Skin epidermis (tissue), 12 donors: ENCODE measurements around the gene MEIOC.
"Not testable (repeated sequence)": the region's sequence is repeated elsewhere in the genome, so short reads cannot be mapped to it uniquely, and the experiment has no call there.

Experiments
- H3K27ac ChIP-seq, 21 experiments: fragments of 200-600 bp; sonication (generic) in 11 of 21; one replicate each; pipeline ENCODE4 v1.5.0; 2020; ENCODE audit warnings: mild to moderate bottlenecking in 3 of 21, inconsistent platforms in 2 of 21, moderate library complexity in 2 of 21
- H3K4me3 ChIP-seq, 7 experiments: fragments of 200-600 bp; sonication (generic) in 2 of 7; one replicate each; pipeline ENCODE4 v1.5.0; 2020; ENCODE audit warnings: inconsistent platforms in 2 of 7, mild to moderate bottlenecking in 2 of 7, moderate library complexity in 1 of 7

The MEIOC gene

DNA sequence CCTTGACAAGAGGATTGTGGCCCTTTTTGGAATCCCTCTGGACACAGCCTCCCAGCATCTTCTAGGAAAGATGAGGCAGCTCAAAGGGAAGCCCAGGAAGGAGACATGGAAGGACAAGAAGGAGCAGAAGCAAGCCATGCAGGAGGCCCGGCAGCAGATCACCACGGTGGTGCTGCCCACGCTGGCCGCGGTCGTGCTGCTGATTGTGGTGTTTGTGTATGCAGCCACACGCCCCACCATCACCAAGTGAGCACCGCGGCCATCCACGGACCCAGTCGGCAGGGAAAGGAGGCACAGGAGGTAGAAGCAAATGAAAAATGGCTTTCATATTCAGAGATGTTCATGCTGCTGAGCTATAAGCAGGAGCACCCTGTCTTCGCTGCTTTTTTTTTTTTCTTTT is 10.9 kb upstream of the MEIOC start:
- no peak overlapping the region for H3K4me3 ChIP-seq
- no peak overlapping the region for H3K27ac ChIP-seq

DNA sequence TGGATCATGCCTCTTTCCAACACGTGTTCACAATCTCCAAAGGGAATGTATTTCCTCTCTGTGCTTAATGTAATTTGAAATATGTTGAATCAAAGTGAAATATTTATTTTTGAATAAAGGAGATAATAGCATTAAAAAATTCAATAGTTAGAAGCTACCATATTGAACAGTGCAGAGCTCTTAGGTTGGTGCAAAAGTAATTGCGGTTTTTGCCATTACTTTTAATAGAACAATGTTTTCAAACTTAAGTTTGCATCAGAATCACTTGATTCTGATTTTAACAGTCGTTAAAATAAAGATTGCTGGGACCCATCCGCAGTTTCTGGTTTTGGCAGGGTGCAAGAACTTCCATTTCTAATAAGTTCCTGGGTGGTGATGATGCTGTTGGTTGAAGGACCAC is 10.0 kb upstream of the MEIOC start:
- H3K27ac ChIP-seq, result no peak overlapping the region
- H3K4me3 ChIP-seq, result no peak overlapping the region

DNA sequence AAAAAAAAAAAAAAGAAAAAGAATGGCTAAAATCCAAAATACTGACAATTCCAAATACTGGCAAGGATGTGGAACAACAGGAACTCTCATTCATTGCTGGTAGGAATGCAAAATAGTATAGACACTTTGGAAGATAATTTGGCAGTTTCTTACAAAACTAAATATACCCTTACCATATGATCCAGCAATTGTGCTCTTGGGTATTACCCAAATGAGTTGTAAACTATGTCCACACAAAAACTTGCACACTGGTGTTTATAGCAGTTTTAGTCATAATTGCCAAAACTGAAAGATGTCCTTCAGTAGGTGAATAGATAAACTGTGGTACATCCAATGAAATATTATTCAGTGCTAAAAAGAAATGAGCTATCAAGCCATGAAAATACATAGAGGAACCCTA is 8.5 kb upstream of the MEIOC start:
- Histone ChIP-seq H3K4me3 (no peak overlapping the region), H3K27ac (no peak overlapping the region)

- H3K27ac ChIP-seq, result no peak overlapping the region
- H3K4me3 ChIP-seq, result no peak overlapping the region
These were observed 7.3 kb upstream of the MEIOC start for GRCh38 chr17:44648963-44649362.

- H3K4me3 ChIP-seq, result no peak overlapping the region
- no peak overlapping the region for H3K27ac ChIP-seq
These were observed 5.0 kb upstream of the MEIOC start for GRCh38 chr17:44651228-44651627.

DNA sequence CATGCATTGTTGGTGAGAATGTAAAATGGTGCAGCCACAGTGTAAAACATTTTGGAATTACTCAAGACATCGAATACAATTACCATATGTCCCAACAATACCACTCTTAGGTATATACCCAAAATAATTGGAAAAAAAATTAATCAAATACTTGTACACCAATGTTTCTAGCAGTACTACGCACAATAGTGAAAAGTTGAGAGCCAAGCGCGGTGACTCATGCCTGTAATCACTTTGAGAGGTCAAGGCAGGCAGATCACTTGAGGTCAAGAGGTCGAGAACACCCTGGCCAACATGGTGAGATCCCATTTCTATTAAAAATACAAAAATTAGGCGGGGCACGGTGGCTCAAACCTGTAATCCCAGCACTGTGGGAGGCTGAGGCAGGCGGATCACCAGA is 3.5 kb upstream of the MEIOC start:
- Histone ChIP-seq H3K4me3 (no peak overlapping the region), H3K27ac (no peak overlapping the region)

- no peak overlapping the region for H3K4me3 ChIP-seq
- H3K27ac ChIP-seq, result no peak overlapping the region
These were observed 2.9 kb upstream of the MEIOC start for GRCh38 chr17:44653384-44653783.

DNA sequence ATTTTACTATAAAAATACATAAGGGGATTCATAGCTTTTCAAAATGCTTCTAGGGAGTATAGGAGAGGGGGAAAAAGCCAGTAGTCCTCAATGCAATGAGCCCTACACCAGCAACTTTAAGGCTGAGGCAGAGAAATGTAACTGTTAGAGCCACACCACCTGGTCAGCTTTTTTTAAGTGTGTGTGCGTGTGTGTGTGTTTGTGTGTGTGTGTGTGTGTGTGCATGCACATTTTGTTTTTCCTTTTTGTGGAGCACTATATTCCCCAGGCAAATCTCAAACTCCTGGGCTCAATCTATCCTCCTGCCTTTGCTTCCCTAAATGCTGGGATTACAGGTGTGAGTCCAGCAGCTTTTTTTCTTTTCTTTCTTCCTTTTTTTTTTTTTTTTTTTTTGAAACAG is 2.3 kb upstream of the MEIOC start:
- Histone ChIP-seq H3K4me3 (no peak overlapping the region), H3K27ac (no peak overlapping the region)

DNA sequence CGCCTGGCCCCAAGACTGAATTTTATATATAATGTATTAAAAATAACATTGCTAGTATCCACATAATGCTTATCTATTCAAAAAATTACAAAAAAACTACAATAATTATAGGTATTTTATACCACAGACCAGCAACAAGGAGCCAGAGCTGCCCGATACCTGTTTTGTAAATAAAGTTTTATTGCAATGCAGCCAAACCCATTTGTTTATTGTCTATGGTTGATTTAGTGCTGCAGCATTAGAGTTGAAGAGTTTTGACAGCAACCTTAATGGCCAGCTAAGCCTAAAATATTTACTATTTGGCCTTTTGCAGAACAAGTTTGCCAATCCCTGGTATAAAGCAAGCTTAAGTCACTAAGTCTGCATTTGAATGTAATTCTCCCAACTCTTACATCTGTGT is 5.6 kb downstream of the MEIOC start:
- no peak overlapping the region for H3K27ac ChIP-seq
- no peak overlapping the region for H3K4me3 ChIP-seq

- H3K4me3 ChIP-seq, result no peak overlapping the region
- H3K27ac ChIP-seq, result no peak overlapping the region
These were observed 6.8 kb downstream of the MEIOC start for GRCh38 chr17:44663095-44663494.

DNA sequence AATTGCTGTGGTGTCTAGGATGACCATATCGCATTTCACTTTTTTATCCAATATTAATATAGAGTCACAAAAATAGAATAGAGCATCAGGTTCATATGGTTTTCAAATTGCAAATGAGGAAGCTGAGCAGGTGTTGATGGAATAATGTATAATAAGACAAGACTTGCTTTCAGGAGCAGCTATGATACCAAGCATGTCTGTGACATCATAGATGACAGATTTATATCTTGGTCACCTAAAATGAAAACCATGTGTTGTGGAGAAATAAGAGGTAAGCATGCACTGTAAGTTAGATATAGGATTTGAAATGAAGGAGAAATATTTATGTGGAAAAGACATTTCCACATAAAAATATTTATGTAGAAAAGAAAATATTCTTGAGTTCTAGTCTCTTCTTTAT is 8.6 kb downstream of the MEIOC start:
- H3K27ac ChIP-seq, result no peak overlapping the region
- H3K4me3 ChIP-seq, result no peak overlapping the region

GRCh38 chr17:44666006-44666405 is 9.7 kb downstream of the MEIOC start:
- Histone ChIP-seq H3K4me3 (no peak overlapping the region), H3K27ac (no peak overlapping the region)

DNA sequence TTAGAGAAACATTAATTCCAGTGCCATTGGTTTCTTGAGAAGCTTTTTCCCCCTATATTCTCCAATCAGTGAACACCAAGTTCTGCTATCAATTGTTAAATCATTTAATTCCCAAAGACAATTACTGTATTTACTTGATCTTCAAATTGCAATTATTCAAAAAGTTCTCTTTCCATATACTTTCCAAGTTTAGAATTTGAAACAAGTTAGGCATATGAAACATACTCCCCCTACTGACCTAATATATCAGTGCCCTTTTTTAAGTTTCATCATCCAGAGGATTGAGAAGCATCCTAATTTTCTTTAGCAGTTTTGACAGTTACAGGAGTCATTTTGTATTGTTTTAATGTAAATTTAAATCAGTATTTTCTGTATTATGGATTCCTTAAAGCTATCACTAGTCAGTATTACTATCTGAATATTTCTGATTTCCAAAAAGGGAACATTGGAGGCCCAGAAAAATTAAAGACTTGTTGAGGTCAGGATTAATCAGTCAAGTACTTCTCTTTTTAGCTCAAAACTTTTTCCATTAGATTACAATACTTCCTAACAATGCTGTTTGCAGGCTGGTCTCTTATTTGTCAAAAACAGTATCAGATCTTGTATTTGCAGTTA is 16.3 kb downstream of the MEIOC start:
- Histone ChIP-seq H3K27ac (no peak overlapping the region), H3K4me3 (no peak overlapping the region)

DNA sequence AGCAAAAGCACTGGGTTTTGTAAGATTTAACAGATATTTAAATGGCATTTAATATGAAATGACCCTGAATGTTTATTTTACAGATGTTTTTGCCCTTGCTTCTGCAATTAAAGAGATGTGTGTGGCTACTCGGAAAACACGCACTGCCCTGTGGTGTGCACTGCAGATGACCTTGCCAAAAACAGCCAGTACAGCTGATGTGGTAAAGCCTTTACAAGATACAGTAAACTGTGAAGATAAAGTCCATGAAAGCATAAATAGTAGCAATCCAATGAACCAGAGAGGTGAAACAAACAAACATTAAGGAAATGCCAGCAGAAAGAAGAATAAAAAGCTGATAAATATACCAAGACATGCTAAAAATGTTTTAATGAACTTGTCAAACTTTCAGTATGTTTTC is 17.6 kb downstream of the MEIOC start:
- Histone ChIP-seq H3K27ac (no peak overlapping the region), H3K4me3 (no peak overlapping the region)

GRCh38 chr17:44677136-44677535 is 20.9 kb downstream of the MEIOC start:
- Histone ChIP-seq H3K27ac (no peak overlapping the region), H3K4me3 (no peak overlapping the region)

- not testable (repeated sequence) for H3K4me3 ChIP-seq, H3K27ac ChIP-seq
These were observed 27.0 kb downstream of the MEIOC start for GRCh38 chr17:44683303-44683702.

GRCh38 chr17:44687756-44688155 is 31.5 kb downstream of the MEIOC start:
- no peak overlapping the region for H3K4me3 ChIP-seq
- no peak overlapping the region for H3K27ac ChIP-seq

DNA sequence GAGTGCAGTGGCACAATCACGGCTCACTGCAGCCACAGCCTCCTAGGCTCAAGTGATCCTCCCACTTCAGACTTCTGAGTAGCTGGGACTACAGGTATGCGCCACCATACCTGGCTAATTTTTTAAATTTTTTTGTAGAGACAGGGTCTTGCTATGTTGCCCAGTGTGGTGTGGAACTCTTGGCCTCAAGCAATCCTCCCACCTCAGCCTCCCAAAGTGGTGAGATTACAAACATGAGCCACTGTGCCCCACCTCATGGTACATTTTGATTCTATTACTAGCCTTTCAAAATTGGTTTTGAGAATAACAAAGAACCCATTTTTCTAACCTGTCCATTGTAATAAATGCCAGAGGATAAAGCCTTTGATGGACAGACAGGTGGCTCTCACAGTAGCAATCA is 31.9 kb downstream of the MEIOC start:
- Histone ChIP-seq H3K27ac (no peak overlapping the region), H3K4me3 (no peak overlapping the region)

GRCh38 chr17:44688675-44689476 is 32.6 kb downstream of the MEIOC start:
- Histone ChIP-seq H3K27ac (peak overlapping the region; percentile 37 to 92 (median 83)), H3K4me3 (peak overlapping the region; percentile 59 to 97 (median 85))

DNA sequence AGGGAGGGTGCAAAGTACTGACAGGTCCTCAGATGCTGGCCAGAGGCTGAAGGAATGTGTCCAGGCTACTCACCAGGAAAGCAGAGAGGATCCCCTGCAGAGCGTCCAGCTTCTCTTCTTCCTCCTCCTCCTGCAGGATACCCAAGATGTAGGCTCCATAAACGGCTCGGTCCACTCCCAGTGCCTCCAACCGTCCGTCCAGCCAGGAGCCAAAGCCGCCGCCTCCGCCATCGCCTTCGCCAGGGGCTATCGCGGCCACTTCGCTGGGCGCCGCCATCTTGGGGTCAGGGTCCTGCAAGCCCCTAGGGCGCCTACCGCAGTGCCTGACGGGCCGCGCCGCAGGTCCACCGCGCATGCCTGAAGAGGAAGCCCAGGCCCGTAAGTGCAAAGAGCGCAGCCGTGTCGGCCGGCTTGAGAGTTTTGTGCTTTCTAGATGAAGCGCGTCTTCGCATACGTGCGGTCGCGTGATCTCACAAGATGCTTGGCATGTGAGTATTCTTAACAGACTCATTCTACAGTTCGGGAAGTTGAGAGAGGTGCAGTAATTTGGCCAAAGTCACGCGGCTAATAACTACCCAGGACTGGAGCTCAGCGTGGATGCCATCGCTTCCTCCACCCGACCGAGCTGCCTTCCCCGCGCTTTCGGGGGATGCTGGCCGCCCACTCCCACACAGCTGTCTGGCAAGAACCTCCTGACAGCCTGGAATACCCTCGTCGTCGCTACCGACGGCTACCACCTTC is 33.4 kb downstream of the MEIOC start, which contains the start of gene CCDC43:
Gene CCDC43 (minus strand): TSS at position 300 of the 741 bp plus-strand sequence. CDS start 23 bp downstream, at position 277.
- H3K4me3 ChIP-seq, result peak within 1 kb of the TSS; percentile 59 to 97 (median 85)
- peak within 1 kb of the TSS; percentile 37 to 92 (median 83) for H3K27ac ChIP-seq
